ENCODE measurements around the gene TEX11. TPM values are rescaled to one million over a fixed set of nuclear protein-coding genes. Genes with fewer than 3 reads are reported as not detected.

Gene TEX11
- total and polyA plus RNA-seq, 2 experiments from 2014 or later, result 0.60 to 1.0 TPM

DNA sequence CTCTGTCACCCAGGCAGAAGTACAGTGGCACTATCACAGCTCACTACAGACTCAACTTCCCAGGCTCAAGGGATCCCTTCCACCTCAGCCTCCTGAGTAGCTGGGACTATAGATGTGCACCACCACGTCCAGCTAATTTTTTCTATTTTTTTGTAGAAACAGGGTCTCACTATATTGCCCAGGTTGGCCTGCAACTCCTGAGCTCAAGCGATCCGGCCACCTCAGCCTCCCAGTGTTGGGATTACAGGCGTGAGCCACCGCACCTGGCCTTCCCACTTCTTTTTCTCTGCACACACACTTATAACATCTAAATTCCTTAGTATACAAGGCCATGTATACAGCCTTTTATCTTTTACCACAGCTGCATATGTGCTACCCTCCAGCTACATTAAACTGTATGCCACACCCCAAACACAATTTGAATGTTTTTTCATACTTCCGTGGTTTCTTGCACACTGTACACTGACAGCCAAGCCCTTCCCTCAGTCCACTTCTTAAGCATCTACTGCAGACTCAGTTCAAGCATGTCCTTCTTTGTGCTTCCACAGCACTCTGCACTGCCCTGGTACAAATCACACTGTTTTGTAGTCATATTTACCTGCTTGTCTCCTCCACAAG, 15.9 kb upstream of the TEX11 start:
- H4K20me1 ChIP-seq (replicated peaks; ENCODE audit: insufficient read depth), result peaks cover 5% of the 10 kb centered on the region; the same call in 1 of the 2 replicates
- H3K27me3 ChIP-seq (ENCODE audit: insufficient read depth), result no peaks in the 10 kb centered on the region
- DNase-seq (ENCODE audit: low spot score) (no peak), ATAC-seq (no peak)
- no peak overlapping the region for H2AFZ ChIP-seq
- TF ChIP-seq, protein P1, sequence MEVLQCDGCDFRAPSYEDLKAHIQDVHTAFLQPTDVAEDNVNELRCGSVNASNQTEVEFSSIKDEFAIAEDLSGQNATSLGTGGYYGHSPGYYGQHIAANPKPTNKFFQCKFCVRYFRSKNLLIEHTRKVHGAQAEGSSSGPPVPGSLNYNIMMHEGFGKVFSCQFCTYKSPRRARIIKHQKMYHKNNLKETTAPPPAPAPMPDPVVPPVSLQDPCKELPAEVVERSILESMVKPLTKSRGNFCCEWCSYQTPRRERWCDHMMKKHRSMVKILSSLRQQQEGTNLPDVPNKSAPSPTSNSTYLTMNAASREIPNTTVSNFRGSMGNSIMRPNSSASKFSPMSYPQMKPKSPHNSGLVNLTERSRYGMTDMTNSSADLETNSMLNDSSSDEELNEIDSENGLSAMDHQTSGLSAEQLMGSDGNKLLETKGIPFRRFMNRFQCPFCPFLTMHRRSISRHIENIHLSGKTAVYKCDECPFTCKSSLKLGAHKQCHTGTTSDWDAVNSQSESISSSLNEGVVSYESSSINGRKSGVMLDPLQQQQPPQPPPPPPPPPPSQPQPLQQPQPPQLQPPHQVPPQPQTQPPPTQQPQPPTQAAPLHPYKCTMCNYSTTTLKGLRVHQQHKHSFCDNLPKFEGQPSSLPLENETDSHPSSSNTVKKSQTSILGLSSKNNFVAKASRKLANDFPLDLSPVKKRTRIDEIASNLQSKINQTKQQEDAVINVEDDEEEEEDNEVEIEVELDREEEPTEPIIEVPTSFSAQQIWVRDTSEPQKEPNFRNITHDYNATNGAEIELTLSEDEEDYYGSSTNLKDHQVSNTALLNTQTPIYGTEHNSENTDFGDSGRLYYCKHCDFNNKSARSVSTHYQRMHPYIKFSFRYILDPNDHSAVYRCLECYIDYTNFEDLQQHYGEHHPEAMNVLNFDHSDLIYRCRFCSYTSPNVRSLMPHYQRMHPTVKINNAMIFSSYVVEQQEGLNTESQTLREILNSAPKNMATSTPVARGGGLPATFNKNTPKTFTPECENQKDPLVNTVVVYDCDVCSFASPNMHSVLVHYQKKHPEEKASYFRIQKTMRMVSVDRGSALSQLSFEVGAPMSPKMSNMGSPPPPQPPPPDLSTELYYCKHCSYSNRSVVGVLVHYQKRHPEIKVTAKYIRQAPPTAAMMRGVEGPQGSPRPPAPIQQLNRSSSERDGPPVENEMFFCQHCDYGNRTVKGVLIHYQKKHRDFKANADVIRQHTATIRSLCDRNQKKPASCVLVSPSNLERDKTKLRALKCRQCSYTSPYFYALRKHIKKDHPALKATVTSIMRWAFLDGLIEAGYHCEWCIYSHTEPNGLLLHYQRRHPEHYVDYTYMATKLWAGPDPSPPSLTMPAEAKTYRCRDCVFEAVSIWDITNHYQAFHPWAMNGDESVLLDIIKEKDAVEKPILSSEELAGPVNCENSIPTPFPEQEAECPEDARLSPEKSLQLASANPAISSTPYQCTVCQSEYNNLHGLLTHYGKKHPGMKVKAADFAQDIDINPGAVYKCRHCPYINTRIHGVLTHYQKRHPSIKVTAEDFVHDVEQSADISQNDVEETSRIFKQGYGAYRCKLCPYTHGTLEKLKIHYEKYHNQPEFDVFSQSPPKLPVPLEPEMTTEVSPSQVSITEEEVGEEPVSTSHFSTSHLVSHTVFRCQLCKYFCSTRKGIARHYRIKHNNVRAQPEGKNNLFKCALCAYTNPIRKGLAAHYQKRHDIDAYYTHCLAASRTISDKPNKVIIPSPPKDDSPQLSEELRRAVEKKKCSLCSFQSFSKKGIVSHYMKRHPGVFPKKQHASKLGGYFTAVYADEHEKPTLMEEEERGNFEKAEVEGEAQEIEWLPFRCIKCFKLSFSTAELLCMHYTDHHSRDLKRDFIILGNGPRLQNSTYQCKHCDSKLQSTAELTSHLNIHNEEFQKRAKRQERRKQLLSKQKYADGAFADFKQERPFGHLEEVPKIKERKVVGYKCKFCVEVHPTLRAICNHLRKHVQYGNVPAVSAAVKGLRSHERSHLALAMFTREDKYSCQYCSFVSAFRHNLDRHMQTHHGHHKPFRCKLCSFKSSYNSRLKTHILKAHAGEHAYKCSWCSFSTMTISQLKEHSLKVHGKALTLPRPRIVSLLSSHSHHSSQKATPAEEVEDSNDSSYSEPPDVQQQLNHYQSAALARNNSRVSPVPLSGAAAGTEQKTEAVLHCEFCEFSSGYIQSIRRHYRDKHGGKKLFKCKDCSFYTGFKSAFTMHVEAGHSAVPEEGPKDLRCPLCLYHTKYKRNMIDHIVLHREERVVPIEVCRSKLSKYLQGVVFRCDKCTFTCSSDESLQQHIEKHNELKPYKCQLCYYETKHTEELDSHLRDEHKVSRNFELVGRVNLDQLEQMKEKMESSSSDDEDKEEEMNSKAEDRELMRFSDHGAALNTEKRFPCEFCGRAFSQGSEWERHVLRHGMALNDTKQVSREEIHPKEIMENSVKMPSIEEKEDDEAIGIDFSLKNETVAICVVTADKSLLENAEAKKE (CRISPR knock-in tag; IDR thresholded peaks at IDR 0.05), result no peak
- peak; percentile 56 for TF ChIP-seq POLR2AphosphoS5 (IDR thresholded peaks at IDR 0.05; ENCODE audit: low read depth)
- Mint-ChIP-seq H3K4me3 (peak overlapping the region; percentile 68; the same call in 1 of the 3 replicates), H3K4me1 (peaks cover 58% of the 10 kb centered on the region), H3K36me3 (ENCODE audit: low read depth) (peaks cover 55% of the 10 kb centered on the region), H3K9me3 (no peaks in the 10 kb centered on the region; the same call in 2 of the 3 replicates), H3K27ac (peak overlapping the region; percentile 98), H3K27me3 (ENCODE audit: insufficient read depth, low read depth, poor library complexity) (peaks cover 7% of the 10 kb centered on the region)
- H3K27ac ChIP-seq (ENCODE audit: low read depth), result peak overlapping the region; percentile 98
- H3K36me3 ChIP-seq (ENCODE audit: insufficient read depth), result peaks cover 6% of the 10 kb centered on the region; the same call in 1 of the 2 replicates
- H3K4me3 ChIP-seq, result no peak overlapping the region
- H3K4me2 ChIP-seq, result peak overlapping the region; percentile 66; the same call in 1 of the 2 replicates
- peaks cover 15% of the 10 kb centered on the region for H3K79me2 ChIP-seq (replicated peaks; ENCODE audit: insufficient read depth)
- no peaks in the 10 kb centered on the region for H3F3A ChIP-seq (replicated peaks; ENCODE audit: low read depth)
- H3K9me2 ChIP-seq (ENCODE audit: insufficient read depth), result no peaks in the 10 kb centered on the region
- H3K4me1 ChIP-seq (ENCODE audit: insufficient read depth), result peaks cover 26% of the 10 kb centered on the region

DNA sequence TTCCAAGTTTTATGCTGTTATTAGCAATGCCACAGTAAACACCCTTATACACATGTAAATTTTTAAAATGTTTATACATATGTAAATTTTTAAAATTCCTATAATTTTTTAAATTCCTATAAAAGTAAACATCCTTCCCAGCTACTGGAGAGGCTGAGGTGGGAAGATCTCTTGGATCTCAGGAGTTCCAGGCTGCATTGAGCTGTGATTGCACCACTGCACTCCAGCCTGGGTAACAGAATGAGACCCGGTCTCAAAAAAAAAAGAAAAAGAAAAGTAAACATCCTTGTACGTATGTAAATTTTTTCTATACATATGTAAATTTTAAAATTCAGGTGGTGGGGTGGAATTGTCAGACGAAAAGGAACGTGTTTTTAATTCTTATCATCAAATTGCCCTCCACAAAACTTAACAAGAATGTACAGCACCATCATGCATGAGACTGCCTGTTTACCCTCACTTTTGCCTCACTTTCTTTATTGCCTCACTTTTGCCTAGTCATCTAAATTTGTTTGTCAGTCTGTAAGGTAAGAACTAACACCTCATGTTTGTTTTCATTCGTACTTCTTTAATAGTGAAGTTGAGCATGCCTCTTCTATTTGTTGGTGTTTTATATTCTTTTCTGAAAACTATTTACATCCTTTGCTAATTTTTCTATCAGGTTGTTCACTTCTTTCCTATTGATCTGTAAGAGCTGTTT, 14.4 kb upstream of the TEX11 start:
- Histone ChIP-seq H3K4me1 (ENCODE audit: insufficient read depth) (peaks cover 12% of the 10 kb centered on the region), H3K9me2 (ENCODE audit: insufficient read depth) (no peaks in the 10 kb centered on the region), H2AFZ (no peak overlapping the region), H3K4me2 (peak overlapping the region; percentile 66), H3K4me3 (peak overlapping the region; percentile 39), H3K27me3 (ENCODE audit: insufficient read depth) (no peaks in the 10 kb centered on the region), H3K27ac (ENCODE audit: low read depth) (peak overlapping the region; percentile 98), H3K79me2 (replicated peaks; ENCODE audit: insufficient read depth) (peaks cover under 1% of the 10 kb centered on the region; the same call in 1 of the 2 replicates), H3K36me3 (ENCODE audit: insufficient read depth) (peaks cover 6% of the 10 kb centered on the region; the same call in 1 of the 2 replicates), H3F3A (replicated peaks; ENCODE audit: low read depth) (no peaks in the 10 kb centered on the region), H4K20me1 (replicated peaks; ENCODE audit: insufficient read depth) (no peaks in the 10 kb centered on the region)
- ATAC-seq, result peak; percentile 81
- Mint-ChIP-seq H3K4me3 (peak overlapping the region; percentile 68), H3K27me3 (ENCODE audit: insufficient read depth, low read depth, poor library complexity) (peaks cover 4% of the 10 kb centered on the region), H3K36me3 (ENCODE audit: low read depth) (peaks cover 40% of the 10 kb centered on the region), H3K27ac (peak overlapping the region; percentile 98), H3K4me1 (peaks cover 44% of the 10 kb centered on the region), H3K9me3 (no peaks in the 10 kb centered on the region)
- DNase-seq (ENCODE audit: low spot score), result peak; percentile 70
- no peak for TF ChIP-seq CREB1 (CRISPR knock-in tag; IDR thresholded peaks at IDR 0.05; ENCODE audit: low read depth)
- TF ChIP-seq ZNF331 (CRISPR knock-in tag; IDR thresholded peaks at IDR 0.05; ENCODE audit: low read depth), result no peak
- TF ChIP-seq STAT1 (IDR thresholded peaks at IDR 0.05; ENCODE audit: unreplicated experiment), result no peak
- TF ChIP-seq EZH2phosphoT487 (IDR thresholded peaks at IDR 0.05; ENCODE audit: unreplicated experiment), result no peak
- no peak for TF ChIP-seq JUNB (IDR thresholded peaks at IDR 0.05; ENCODE audit: unreplicated experiment)
